GM19351 (cell line): ENCODE measurements around the gene AVPI1.

ENCODE experiments used
- ATAC-seq: cut with Tn5 transposase; IDR thresholded peaks from one replicate; pipeline ENCODE4 v1.9.1; 2021; ENCODE audit warnings: mild to moderate bottlenecking, moderate library complexity; ENCODE audit not compliant: unreplicated experiment

AVPI1 gene

GRCh38 chr10:97686962-97687784 is at the start of gene AVPI1:
AVPI1 (minus strand) TSS chr10:97687241; CDS start chr10:97679905, 7,336 bp downstream.
- peak; percentile 91 for ATAC-seq

GRCh38 chr10:97736403-97736901 is 49.4 kb upstream of the AVPI1 start:
- ATAC-seq, result peak; percentile 34

- no peak for ATAC-seq
Observed at GRCh38 chr10:97734021-97734420, 47.0 kb upstream of the AVPI1 start.

- no peak for ATAC-seq
Observed at GRCh38 chr10:97733256-97733655, 46.2 kb upstream of the AVPI1 start.

- no peak for ATAC-seq
Observed at GRCh38 chr10:97732052-97732359, 45.0 kb upstream of the AVPI1 start.

GRCh38 chr10:97731346-97732051 is 44.5 kb upstream of the AVPI1 start:
- ATAC-seq, result no peak

GRCh38 chr10:97729014-97729413 is 42.0 kb upstream of the AVPI1 start:
- ATAC-seq, result no peak

GRCh38 chr10:97726636-97727178 is 39.7 kb upstream of the AVPI1 start:
- ATAC-seq, result no peak

- ATAC-seq, result no peak
Observed at GRCh38 chr10:97724341-97724941, 37.4 kb upstream of the AVPI1 start.

GRCh38 chr10:97723001-97723400 is 36.0 kb upstream of the AVPI1 start:
- no peak for ATAC-seq

GRCh38 chr10:97721871-97722780 is 35.1 kb upstream of the AVPI1 start:
- ATAC-seq, result no peak

- ATAC-seq, result no peak
Observed at GRCh38 chr10:97719602-97720001, 32.6 kb upstream of the AVPI1 start.

- ATAC-seq, result no peak
Observed at GRCh38 chr10:97718659-97719142, 31.7 kb upstream of the AVPI1 start.

GRCh38 chr10:97718178-97718577 is 31.1 kb upstream of the AVPI1 start:
- ATAC-seq, result no peak

GRCh38 chr10:97717627-97718026 is 30.6 kb upstream of the AVPI1 start:
- ATAC-seq, result no peak

- ATAC-seq, result no peak
Observed at GRCh38 chr10:97715259-97715874, 28.3 kb upstream of the AVPI1 start.

- no peak for ATAC-seq
Observed at GRCh38 chr10:97714401-97715258, 27.6 kb upstream of the AVPI1 start.

GRCh38 chr10:97713826-97714400 is 26.9 kb upstream of the AVPI1 start:
- ATAC-seq, result peak; percentile 78
